GOT3 (cell line): Measurements from ENCODE around the gene CSTB.
"Not testable (repeated sequence)": the region's sequence is repeated elsewhere in the genome, so short reads cannot be mapped to it uniquely, and the experiment has no call there.

Source experiments
- DNase-seq: peaks from one replicate; lab custom pipeline; 2025; ENCODE audit warnings: mixed read lengths; lab: John Stamatoyannopoulos, UW

Gene CSTB, protein sequence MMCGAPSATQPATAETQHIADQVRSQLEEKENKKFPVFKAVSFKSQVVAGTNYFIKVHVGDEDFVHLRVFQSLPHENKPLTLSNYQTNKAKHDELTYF

DNA sequence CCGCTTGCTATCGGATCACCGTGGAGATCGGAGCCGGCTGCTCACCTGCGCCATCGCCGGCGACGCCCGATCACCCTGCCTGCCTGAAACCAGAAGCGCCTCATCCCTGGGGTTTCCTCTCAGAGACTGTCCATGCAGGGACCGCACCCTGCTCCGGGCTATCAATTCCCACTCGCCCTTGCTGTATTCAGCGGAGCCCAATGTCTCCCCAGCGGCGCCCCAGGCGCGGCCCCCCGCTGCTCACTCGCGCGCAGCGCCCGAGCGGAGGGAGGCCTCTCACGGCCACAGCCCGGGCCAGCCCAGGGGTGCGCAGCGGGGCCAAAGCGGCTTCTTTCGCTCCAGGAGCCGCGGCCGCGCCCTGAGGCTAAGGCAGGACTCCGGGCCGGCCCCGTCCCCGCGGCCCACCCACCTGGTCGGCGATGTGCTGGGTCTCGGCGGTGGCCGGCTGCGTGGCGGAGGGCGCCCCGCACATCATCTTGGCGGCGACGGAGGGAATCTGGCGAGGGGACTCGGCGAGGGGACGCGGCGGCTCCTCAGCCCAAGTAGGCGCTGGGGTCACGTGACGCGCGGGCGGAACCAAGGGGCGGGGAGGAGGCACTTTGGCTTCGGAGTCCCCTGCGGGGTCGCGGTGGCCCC lies at the start of gene CSTB:
Gene CSTB, minus strand, starts transcription at position 514 of the 636 bp plus-strand sequence. Its CDS starts 39 bp downstream, at position 475.
- no peak for DNase-seq

DNA sequence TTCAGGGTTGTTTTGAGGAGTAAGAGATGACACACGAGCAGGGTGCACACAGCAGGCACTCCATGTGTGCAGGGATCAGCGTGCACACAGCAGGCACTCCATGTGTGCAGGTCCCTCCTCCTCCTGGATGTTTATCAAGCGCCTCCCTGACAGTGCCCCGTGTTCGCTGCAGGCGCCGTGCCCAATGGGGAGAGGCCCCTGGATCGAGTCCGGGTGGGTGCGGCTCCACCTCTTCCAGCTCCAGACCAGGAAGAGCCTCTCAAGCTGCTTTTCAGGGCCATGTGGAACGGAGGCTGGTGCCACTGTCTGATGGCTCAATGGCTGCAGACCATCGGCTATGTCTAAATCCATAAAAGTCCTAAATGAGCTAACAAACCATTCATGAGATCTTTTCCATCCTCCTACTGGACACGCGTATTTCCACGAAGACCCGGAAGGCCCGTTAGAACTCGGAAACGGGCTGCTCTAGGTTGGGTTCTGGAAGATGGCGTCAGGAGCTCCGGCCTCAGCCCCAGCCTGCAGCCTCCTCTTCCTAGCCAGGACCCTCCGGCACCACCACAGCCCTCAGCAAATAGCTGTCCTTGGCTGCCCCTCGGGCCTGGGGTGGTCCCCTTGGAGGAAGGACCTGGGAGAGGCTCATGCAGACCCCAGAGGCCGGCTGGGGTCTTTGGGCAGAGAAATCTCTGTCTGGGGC lies 49.3 kb upstream of the CSTB start:
- no peak for DNase-seq

DNA sequence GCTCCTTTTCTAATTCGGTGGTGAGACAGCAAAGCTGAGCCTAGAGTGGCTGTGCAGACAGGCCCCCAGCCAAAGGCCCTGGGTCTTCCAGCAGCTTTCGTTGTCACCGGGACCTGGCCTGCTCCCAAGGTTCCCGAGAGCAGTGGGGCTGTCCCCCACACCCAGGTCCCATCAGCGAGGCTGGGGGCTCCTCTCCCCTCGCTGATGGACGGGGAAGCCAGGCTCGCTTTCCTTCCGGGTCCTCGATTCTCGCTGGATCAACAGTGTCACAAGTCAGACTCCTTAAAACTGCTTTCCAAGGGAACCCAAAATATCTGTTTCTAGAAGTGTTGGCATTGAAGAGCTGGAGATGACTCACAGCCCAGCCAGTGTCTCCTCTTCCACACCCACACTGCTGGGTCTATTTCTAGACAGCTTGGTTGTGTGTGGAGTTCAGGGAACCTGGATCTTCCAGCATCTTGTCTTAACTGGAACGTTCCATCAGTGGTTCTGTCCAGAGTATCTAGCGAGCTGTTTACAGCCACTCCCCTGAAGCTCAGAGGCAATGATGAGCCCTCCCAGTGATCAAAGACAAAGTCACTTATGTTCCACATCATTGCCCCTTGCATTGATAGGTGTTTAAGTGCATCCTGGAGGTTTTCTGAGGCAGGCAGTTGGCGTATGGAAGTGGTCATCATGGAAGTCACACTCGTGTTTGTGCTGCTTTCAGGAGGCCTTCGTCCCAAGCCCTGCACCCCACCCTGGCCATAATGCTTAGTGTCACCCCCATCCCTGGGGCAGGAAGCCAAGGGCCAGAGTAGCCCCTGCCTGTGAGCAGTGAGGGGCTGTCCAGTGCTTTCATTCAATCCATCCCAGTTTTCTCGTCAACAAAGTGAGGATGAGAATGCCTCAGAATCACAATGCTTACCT lies 48.5 kb upstream of the CSTB start:
- no peak for DNase-seq

DNA sequence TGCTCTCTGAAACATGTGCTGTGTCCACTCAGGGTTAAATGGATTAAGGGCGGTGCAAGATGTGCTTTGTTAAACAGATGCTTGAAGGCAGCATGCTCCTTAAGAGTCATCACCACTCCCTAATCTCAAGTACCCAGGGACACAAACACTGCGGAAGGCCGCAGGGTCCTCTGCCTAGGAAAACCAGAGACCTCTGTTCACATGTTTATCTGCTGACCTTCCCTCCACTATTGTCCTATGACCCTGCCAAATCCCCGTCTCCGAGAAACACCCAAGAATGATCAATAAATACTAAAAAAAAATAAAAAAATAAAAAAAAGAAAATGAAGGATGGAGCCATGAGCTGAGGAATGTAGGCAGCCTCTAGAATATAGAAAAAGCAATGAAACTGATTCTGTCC lies 46.6 kb upstream of the CSTB start:
- DNase-seq = not testable (repeated sequence)

DNA sequence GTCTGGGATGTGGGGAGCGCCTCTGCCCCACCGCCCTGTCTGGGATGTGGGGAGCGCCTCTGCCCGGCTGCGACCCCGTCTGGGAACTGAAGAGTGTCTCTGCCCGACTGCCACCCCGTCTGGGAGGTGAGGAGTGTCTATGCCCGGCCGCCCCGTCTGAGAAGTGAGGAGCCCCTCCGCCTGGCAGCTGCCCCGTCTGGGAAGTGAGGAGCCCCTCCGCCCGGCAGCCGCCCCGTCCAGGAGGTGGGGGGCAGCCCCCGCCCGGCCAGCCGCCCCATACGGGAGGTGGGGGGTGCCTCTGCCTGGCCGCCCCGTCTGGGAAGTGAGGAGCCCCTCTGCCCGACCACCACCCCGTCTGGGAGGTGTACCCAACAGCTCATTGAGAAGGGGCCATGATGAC lies 46.1 kb upstream of the CSTB start:
- DNase-seq = not testable (repeated sequence)

- DNase-seq = no peak
Observed at GRCh38 chr21:43820466-43820865, 44.4 kb upstream of the CSTB start.

DNA sequence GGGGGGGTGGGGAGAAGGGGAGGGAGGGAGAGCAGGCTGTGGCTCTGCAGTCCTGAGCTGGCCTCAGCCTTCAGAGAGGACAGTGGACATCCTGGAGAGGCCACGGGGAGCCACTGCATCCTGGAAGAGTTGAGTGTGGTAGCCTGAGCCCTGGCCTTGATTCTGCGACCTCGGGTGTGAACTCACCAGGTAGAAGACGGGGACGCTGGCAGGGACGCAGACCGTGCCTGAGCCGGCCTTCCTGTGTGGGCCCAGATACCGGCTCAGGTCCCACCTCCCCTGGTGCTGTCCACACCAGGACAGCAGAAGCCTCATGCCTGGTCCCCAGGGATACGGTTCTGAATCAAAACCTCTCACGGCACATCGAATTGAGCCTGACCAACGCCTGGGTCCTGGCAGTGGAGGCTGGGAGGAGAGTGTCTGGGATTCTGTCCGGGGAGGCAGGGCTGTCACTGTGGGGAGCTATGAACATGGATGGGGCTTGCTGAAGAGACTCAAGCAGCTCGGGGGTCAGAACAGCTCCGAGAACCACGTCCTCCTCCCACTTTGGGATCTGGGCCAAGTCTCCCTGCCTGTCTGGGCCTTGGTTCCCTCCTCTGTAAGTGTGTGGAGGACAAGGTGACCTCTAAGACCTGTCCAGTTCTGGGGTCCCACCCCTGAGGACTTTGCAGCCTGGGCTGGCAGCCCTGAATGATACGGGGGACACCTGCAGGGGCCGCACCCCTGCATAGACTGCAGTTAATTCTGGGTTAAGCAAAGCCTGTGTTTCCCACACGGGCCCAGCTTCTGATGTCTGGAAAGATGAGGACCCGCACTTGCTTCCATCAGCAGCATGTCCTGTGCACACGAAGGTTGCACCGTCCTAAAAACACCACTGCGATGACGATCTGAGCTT lies 43.6 kb upstream of the CSTB start:
- DNase-seq = no peak

GRCh38 chr21:43818685-43819084 lies 42.6 kb upstream of the CSTB start:
- no peak for DNase-seq

- DNase-seq = no peak
Observed at GRCh38 chr21:43817157-43818086, 41.3 kb upstream of the CSTB start.

- no peak for DNase-seq
Observed at GRCh38 chr21:43816611-43817071, 40.5 kb upstream of the CSTB start.

- no peak for DNase-seq
Observed at GRCh38 chr21:43815991-43816390, 39.9 kb upstream of the CSTB start.

DNA sequence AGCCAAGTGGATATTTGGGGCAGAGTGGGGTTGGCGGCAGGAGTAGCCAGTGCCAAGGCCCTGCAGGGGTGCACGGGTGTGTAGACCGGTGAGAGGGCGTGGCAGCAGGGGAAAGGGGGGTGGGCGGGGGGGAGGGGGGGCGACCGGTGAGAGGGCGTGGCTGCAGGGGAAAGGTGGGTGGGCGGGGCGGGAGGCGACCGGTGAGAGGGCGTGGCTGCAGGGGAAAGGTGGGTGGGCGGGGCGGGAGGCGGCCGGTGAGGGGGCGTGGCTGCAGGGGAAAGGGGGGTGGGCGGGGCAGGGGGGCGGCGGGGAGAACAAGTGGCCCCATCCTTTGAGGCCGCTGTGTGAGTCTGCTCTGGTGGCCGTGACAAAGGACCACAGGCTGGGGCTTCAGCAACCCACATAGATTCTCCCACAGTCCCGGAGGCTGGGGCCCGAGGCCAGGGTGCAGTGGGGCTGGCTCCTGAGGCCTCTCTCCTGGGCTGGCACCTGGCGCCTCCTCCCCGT lies 39.1 kb upstream of the CSTB start:
- DNase-seq = no peak

DNA sequence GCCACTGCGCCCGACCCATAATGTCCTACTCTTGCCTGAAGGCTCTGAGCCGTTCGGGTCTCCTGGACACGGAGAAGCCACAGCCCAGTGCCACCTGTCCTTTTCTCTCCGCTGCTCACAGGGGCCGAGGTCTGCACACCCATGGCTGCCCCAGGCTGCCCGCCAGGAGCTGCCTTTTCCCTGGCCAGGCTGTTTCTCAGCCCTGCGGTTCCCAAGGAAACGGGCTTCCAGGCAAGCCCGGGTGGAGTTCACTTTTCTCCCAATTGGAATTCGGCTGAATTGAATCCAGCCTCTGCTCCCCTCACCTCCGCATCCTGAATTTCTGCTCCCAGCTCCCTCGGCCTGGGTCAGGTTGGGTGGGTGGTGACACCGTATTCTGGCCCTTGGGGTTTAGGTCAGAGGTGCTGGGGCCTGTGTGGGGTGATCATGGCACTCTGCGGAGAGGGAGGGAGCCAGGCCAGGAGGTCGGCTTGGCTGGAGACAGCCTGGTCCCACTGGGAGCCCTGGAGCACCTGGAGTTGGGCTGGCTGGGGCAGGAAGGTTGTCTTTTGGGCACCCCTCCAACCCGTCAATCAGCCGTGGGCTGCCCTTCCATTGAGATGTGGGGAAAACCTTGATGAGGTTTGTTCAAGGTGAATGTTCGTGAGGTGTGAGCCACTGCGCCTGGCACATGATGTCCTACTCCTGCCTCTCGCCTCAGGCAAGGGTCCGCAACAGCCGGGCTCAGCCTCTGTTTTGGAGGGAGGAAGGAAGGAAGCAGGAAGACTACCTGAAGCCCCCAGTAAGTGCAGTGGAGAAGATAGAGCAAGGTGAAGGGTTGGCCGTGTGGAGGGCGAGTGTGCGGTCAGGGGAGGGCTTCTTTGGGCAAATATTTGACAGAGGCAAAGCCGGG lies 38.4 kb upstream of the CSTB start:
- DNase-seq = no peak

DNA sequence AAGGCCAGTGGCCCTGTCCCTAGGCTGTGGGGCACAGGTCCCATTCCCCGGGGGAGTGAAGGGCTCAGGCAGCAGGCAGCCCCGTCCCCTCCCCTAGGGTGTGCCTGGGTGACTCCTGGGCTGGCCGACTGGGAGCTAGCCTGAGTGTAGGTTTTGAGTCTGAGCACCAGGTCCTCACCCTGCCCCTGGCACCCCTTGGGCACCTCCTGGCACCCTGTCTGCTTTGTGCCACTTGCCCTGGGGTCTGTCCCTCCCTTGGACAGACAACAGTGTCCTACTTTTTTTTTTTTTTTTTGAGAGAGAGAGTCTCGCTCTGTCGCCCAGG lies 37.5 kb upstream of the CSTB start:
- no peak for DNase-seq

DNA sequence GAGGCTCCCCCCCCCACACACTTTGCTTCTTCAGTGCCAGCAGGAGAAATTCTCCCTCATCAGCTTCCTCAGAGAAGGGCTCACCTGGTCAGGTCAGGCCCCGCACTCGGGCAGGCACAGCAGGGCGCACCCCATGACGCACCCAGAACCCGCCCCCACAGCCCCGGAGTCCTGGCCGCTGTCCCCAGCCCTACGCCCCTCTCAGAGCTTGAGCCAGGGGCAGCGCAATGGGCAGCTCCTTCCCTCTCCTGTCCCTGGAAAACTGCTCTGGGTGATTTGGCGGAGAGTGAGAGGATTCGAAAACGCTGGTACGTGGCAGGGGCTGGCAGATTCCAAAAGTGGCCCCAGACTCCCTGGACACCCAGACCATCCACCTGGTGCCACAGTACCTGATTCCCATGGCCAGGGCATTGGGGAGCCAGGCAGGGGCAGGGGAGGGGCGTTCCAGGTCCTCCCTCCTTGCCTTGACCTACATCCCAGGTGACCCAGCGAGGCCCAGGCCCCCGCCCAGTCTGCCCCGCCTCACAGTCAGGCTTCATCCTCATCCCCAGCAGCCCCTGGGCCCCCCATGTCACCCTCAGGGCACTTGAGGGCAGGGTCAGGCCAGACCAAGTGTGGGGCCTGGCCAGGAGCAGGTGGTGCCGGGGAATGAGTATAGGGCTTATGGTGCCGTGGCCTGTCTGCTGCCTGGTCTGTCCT lies 37.0 kb upstream of the CSTB start:
- no peak for DNase-seq

GRCh38 chr21:43812139-43812821 lies 36.2 kb upstream of the CSTB start:
- DNase-seq = no peak

GRCh38 chr21:43811262-43812105 lies 35.4 kb upstream of the CSTB start:
- DNase-seq = no peak
